Measurements from ENCODE around the gene GNB3. TPM values are rescaled to one million over a fixed set of nuclear protein-coding genes. Genes with fewer than 3 reads are reported as not detected.

The GNB3 gene
- total RNA-seq, 1 experiment from 2014 or later = 8.7 TPM

GRCh38 chr12:6821591-6822425 lies 18.9 kb upstream of the GNB3 start, which contains the start of gene GPR162:
GPR162 (plus strand) TSS chr12:6821821; CDS start chr12:6823899, 2,078 bp downstream.
- H3K9me2 ChIP-seq (ENCODE audit: insufficient read depth) = no peaks in the 10 kb centered on the region
- H3K9me3 ChIP-seq (ENCODE audit: control insufficient read depth in 1 of 2, insufficient read depth in 1 of 2, low read depth in 1 of 2, low read length in 2 of 2) = no peaks in the 10 kb centered on the region
- RAD21 ChIA-PET (ENCODE audit: low non-redundant PET in 1 of 2, low total read pairs in 2 of 2, uncharacterized antibody in 2 of 2, unreplicated experiment in 2 of 2) = no interaction called here
- peak within 1 kb of the TSS; percentile 18; the same call in 1 of the 2 replicates for H3K27ac ChIP-seq (ENCODE audit: low read depth, low read length)
- no TSS peak for BruUV-seq (replicated peaks)
- ATAC-seq = peak; percentile 66
- DNase-seq (ENCODE audit: low read depth, low spot score) = no peak
- no peaks in the 10 kb centered on the region for H3K36me3 ChIP-seq (ENCODE audit: control insufficient read depth in 1 of 2, insufficient read depth in 2 of 2, low read length in 2 of 2)
- no peak within 1 kb of the TSS for H2AFZ ChIP-seq (ENCODE audit: low read depth, low read length, poor library complexity, severe bottlenecking)
- H3K79me2 ChIP-seq (ENCODE audit: insufficient read depth, low read length) = no peaks in the 10 kb centered on the region; the same call in 1 of the 2 replicates
- H3K9ac ChIP-seq (ENCODE audit: low read length) = peak within 1 kb of the TSS; percentile 48
- POLR2A ChIA-PET = interaction anchor here (0.8 to 1.4 kb wide), 2 partner anchors 56 to 68 kb away, joined by 4 to 10 read pairs; partner anchors contain the start of gene PTMS
- intact Hi-C loops (cut with micrococcal nuclease) = no loop called here
- peaks cover 14 to 35% of the 10 kb centered on the region in 2 experiments for H3K4me1 ChIP-seq (ENCODE audit: control insufficient read depth in 1 of 2, insufficient read depth in 2 of 2, low read length in 2 of 2)
- CTCF ChIA-PET = interaction anchor here (0.9 to 2.3 kb wide), 4 partner anchors 13 to 68 kb away, joined by 3 to 10 read pairs (median 6); partner anchors contain the start of gene MLF2
- H4K20me1 ChIP-seq (ENCODE audit: insufficient read depth) = no peaks in the 10 kb centered on the region
- peak within 1 kb of the TSS; percentile 83 for H3K4me2 ChIP-seq (ENCODE audit: low read length)
- no peak for TF ChIP-seq CTCF (IDR thresholded peaks at IDR 0.05 in 2 of 3, conservative IDR thresholded peaks at IDR 0.05 in 1 of 3; ENCODE audit: borderline replicate concordance in 1 of 3, insufficient read depth in 1 of 3, low read depth in 2 of 3, low read length in 2 of 3)
- no peak for TF ChIP-seq JUND (IDR thresholded peaks at IDR 0.05)
- peak; percentile 56; the same call in 1 of the 2 replicates for TF ChIP-seq POLR2AphosphoS5 (IDR thresholded peaks at IDR 0.05; ENCODE audit: low read depth, low read length)
- TF ChIP-seq POLR2A (IDR thresholded peaks at IDR 0.05; ENCODE audit: borderline replicate concordance, extremely low read depth, insufficient read depth, insufficient read length) = peak; percentile 24
- no peak for TF ChIP-seq ZNF274 (IDR thresholded peaks at IDR 0.05; ENCODE audit: low read depth, low read length)
- TF ChIP-seq TCF7L2 (IDR thresholded peaks at IDR 0.05; ENCODE audit: borderline replicate concordance, extremely low read depth, insufficient read depth, insufficient read length) = peak; percentile 22
- peak within 1 kb of the TSS; percentile 43 to 50 for H3K4me3 ChIP-seq (replicated peaks in 1 of 2; ENCODE audit: low read depth in 1 of 2, low read length in 2 of 2)
- peaks cover 6% of the 10 kb centered on the region; the same call in 1 of the 2 replicates for H3K27me3 ChIP-seq (ENCODE audit: insufficient read depth, low read length)

Measured in HCT116 (cell line).